Measurements from ENCODE around the gene GAS2. TPM values are rescaled to one million over a fixed set of nuclear protein-coding genes. Genes with fewer than 3 reads are reported as not detected.

Gene GAS2
- total and polyA plus RNA-seq, 2 of the 4 experiments (the other 2 are of a cell fraction), result 0.51 to 0.90 TPM

GRCh38 chr11:22800482-22800881 is 134.1 kb downstream of the GAS2 start:
- Histone ChIP-seq H4K5ac (ENCODE audit: low read depth, low read length) (no peak overlapping the region), H3K4me3 (ENCODE audit: insufficient read depth, low read depth, low read length) (no peak overlapping the region), H2AK9ac (replicated peaks; ENCODE audit: low read depth, low read length, poor library complexity) (no peak overlapping the region), H3K14ac (replicated peaks; ENCODE audit: low read depth, low read length) (no peak overlapping the region), H3K27ac (ENCODE audit: insufficient read depth, low read length) (no peak overlapping the region), H4K20me1 (ENCODE audit: insufficient read depth, low read length) (no peaks in the 10 kb centered on the region), H4K91ac (ENCODE audit: insufficient read depth, low read depth, low read length) (no peak overlapping the region), H2BK5ac (ENCODE audit: low read depth, low read length, poor library complexity, severe bottlenecking) (no peak overlapping the region), H3K36me3 (ENCODE audit: control insufficient read depth, insufficient read depth, low read length) (no peaks in the 10 kb centered on the region), H4K8ac (ENCODE audit: low read depth in 2 of 2, low read length in 2 of 2) (no peak overlapping the region), H2BK120ac (ENCODE audit: low read depth, low read length) (no peak overlapping the region), H3K9me3 (ENCODE audit: control insufficient read depth, insufficient read depth, low read length) (no peaks in the 10 kb centered on the region), H2AK5ac (ENCODE audit: low read depth, low read length) (no peak overlapping the region), H2AFZ (replicated peaks; ENCODE audit: low read length, poor library complexity) (no peak overlapping the region), H3K27me3 (ENCODE audit: control insufficient read depth, insufficient read depth, low read length) (no peaks in the 10 kb centered on the region; the same call in 1 of the 2 replicates), H3K9ac (ENCODE audit: low read depth, low read length) (no peak overlapping the region), H3K9me1 (ENCODE audit: insufficient read depth, low read length) (no peaks in the 10 kb centered on the region), H3K23ac (ENCODE audit: low read depth, low read length) (no peak overlapping the region), H3K4me2 (ENCODE audit: low read depth, low read length) (no peak overlapping the region), H3K4me1 (ENCODE audit: control insufficient read depth, insufficient read depth, low read length) (no peaks in the 10 kb centered on the region), H2BK15ac (ENCODE audit: low read depth, low read length) (no peak overlapping the region), H3K79me1 (ENCODE audit: low read depth in 1 of 2, low read length in 2 of 2) (no peaks in the 10 kb centered on the region), H2BK20ac (ENCODE audit: low read depth, low read length) (no peak overlapping the region), H3K18ac (ENCODE audit: low read depth, low read length) (no peak overlapping the region), H3K56ac (ENCODE audit: extremely low read depth, insufficient read depth, low read length) (no peak overlapping the region), H3K4ac (ENCODE audit: low read depth, low read length) (no peak overlapping the region)
- DNase-seq (no peak), ATAC-seq (ENCODE audit: low read depth) (no peak)
- TF ChIP-seq POLR2A (IDR thresholded peaks at IDR 0.05; ENCODE audit: low read depth, low read length) (no peak), BHLHE40 (IDR thresholded peaks at IDR 0.05; ENCODE audit: low read depth, low read length) (no peak), RFX5 (IDR thresholded peaks at IDR 0.05; ENCODE audit: low read depth, low read length) (no peak), ELK1 (IDR thresholded peaks at IDR 0.05; ENCODE audit: borderline replicate concordance, low read depth, low read length) (no peak), RAD21 (IDR thresholded peaks at IDR 0.05; ENCODE audit: low read length) (no peak)
- dilution Hi-C loops (cut with HindIII; ENCODE audit: low sequenced_read_pairs, unreplicated experiment), result no loop called here
- POLR2A ChIA-PET (ENCODE audit: unreplicated experiment), result no interaction called here
- CTCF ChIA-PET, result no interaction called here
- in situ Hi-C loops (cut with MboI; ENCODE audit: low sequenced_read_pairs), result no loop called here
- 100% methylated on average over 1 of the region's 5 CpGs; no CpG with 5 or more reads in 1 of the 2 experiments for WGBS, 2 experiments (ENCODE audit: extremely low coverage in 2 of 2, insufficient read length in 1 of 2)
- intact Hi-C loops (cut with micrococcal nuclease), result no loop called here
- BruUV-seq (replicated peaks), result no TSS peak

Data from IMR-90 (cell line).